Liver (tissue), 9 donors: ENCODE measurements around the gene COL4A1. TPM values are rescaled to one million over a fixed set of nuclear protein-coding genes. Genes with fewer than 3 reads are reported as not detected.

ENCODE experiments used
- DNase-seq: peaks from one replicate; pipeline ENCODE4 v3.0.0-alpha.2; 2017; ENCODE audit warnings: low spot score
- H3K27ac ChIP-seq, 2 donors: one replicate each; pipeline ENCODE4 v1.7.0; 2013; ENCODE audit warnings: inconsistent platforms in 2 of 2, low read length in 2 of 2, control low read depth in 1 of 2, low read depth in 1 of 2, mild to moderate bottlenecking in 1 of 2
- H3K27me3 ChIP-seq, 4 donors: one replicate each; pipeline versions ENCODE4 v1.6.1 to v1.7.0; 2013; ENCODE audit warnings: low read length in 3 of 4, inconsistent platforms in 1 of 4, mild to moderate bottlenecking in 1 of 4, moderate library complexity in 1 of 4; ENCODE audit not compliant: control insufficient read depth in 4 of 4, insufficient read depth in 4 of 4
- H3K36me3 ChIP-seq, 4 donors: one replicate each; pipeline versions ENCODE4 v1.6.1 to v1.7.0; 2013; ENCODE audit warnings: low read length in 3 of 4, mild to moderate bottlenecking in 3 of 4, low read depth in 1 of 4, moderate library complexity in 1 of 4; ENCODE audit not compliant: control insufficient read depth in 4 of 4, insufficient read depth in 3 of 4
- H3K4me1 ChIP-seq, 4 donors: one replicate each; pipeline versions ENCODE4 v1.6.1 to v1.7.0; 2013; ENCODE audit warnings: low read length in 3 of 4, mild to moderate bottlenecking in 3 of 4, moderate library complexity in 1 of 4; ENCODE audit not compliant: control insufficient read depth in 4 of 4, insufficient read depth in 4 of 4
- H3K4me3 ChIP-seq, 3 donors: one replicate each; pipeline versions ENCODE4 v1.6.1 to v1.7.0; 2013; ENCODE audit warnings: low read length in 3 of 3, control low read depth in 1 of 3, low read depth in 1 of 3, mild to moderate bottlenecking in 1 of 3
- H3K9ac ChIP-seq, 2 donors: one replicate each; pipeline ENCODE4 v1.7.0; 2013; ENCODE audit warnings: low read length in 2 of 2, mild to moderate bottlenecking in 2 of 2, moderate library complexity in 2 of 2, control low read depth in 1 of 2, low read depth in 1 of 2
- H3K9me3 ChIP-seq, 4 donors: one replicate each; pipeline versions ENCODE4 v1.6.1 to v1.7.0; 2013; ENCODE audit warnings: low read length in 3 of 4; ENCODE audit not compliant: control insufficient read depth in 4 of 4
- ATF3 ChIP-seq: IDR thresholded peaks from 2 replicates; pipeline ENCODE4 v1.6.1; 2016; ENCODE audit warnings: antibody characterized with exemption
- CTCF ChIP-seq: fragments of 150-350 bp; IDR thresholded peaks from 2 replicates; pipeline ENCODE4 v1.5.1; 2017; ENCODE audit warnings: improper control_type of control experiment, low read depth, low read length; ENCODE audit not compliant: missing input control
- FOXA1 ChIP-seq: IDR thresholded peaks from 2 replicates; pipeline ENCODE4 v1.6.1; 2016; ENCODE audit warnings: antibody characterized with exemption
- FOXA2 ChIP-seq: IDR thresholded peaks from 2 replicates; pipeline ENCODE4 v1.6.1; 2016; ENCODE audit warnings: antibody characterized with exemption
- GABPA ChIP-seq, 2 donors: IDR thresholded peaks in 1 of 2; conservative IDR thresholded peaks in 1 of 2; 2 replicates each; pipeline ENCODE4 v1.6.1; 2016; ENCODE audit warnings: antibody characterized with exemption in 2 of 2, mild to moderate bottlenecking in 1 of 2, moderate library complexity in 1 of 2
- HNF4A ChIP-seq, 2 donors: conservative IDR thresholded peaks; 2 replicates each; pipeline ENCODE4 v1.6.1; 2016; ENCODE audit warnings: antibody characterized with exemption in 2 of 2, mild to moderate bottlenecking in 2 of 2
- HNF4G ChIP-seq: IDR thresholded peaks from 2 replicates; pipeline ENCODE4 v1.6.1; 2016; ENCODE audit warnings: antibody characterized with exemption
- JUND ChIP-seq, 2 donors: IDR thresholded peaks; 2 replicates each; pipeline ENCODE4 v1.6.1; 2016; ENCODE audit warnings: antibody characterized with exemption in 2 of 2
- RAD21 ChIP-seq, 2 donors: IDR thresholded peaks; 2 replicates each; pipeline ENCODE4 v1.6.1; 2016; ENCODE audit warnings: antibody characterized with exemption in 2 of 2, mild to moderate bottlenecking in 2 of 2
- TAF1 ChIP-seq: conservative IDR thresholded peaks from 2 replicates; pipeline ENCODE4 v1.6.1; 2016; ENCODE audit warnings: antibody characterized with exemption, mild to moderate bottlenecking
- YY1 ChIP-seq: IDR thresholded peaks from 2 replicates; pipeline ENCODE4 v1.6.1; 2016; ENCODE audit warnings: antibody characterized with exemption, mild to moderate bottlenecking
- ZBTB33 ChIP-seq: IDR thresholded peaks from 2 replicates; pipeline ENCODE4 v1.6.1; 2016; ENCODE audit warnings: antibody characterized with exemption
- WGBS: extraction: QIAGEN DNeasy Blood & Tissue Kit; methylation state at CpG from one replicate; pipeline ENCODE4 v1.1.7; 2013; 5-methylcytosine and 5-hydroxymethylcytosine counted together
- polyA plus RNA-seq, 2 donors: library from polyadenylated mRNA; stranded (reverse) in 1 of 2; unstranded in 1 of 2; fragments of 200-250 nt in 1 of 2; fragments of >200 nt in 1 of 2; fragmentation: Nextera tagmentation in 1 of 2; extraction: Ambion mirVana in 1 of 2; gene quantifications; one replicate each; pipeline versions ENCODE4 v1.2.1 to v1.2.3, GENCODE V29; 2013 to 2015
- total RNA-seq, 2 donors: library from RNA; depleted of rRNA; stranded (reverse); fragments of >200 nt; gene quantifications; one replicate each; pipeline ENCODE4 v1.2.3, GENCODE V29; 2014
- TF ChIP-seq, protein P1 (sequence below): IDR thresholded peaks from 2 replicates; pipeline ENCODE4 v1.6.1; 2016; ENCODE audit warnings: antibody characterized with exemption, mild to moderate bottlenecking
- TF ChIP-seq, protein P2 (sequence below): IDR thresholded peaks from 2 replicates; pipeline ENCODE4 v1.6.1; 2016; ENCODE audit warnings: antibody characterized with exemption
- donor health status: healthy.
- donor health status: healthy.
- donor health status: healthy.
- donor health status: healthy.
- donor health status: healthy.

Gene COL4A1
- total and polyA plus RNA-seq, 4 donors, result 5.0 to 68.5 (median 37.9) TPM

GRCh38 chr13:110179857-110180147, 127.2 kb downstream of the COL4A1 start:
- no peak overlapping the region for H3K27ac ChIP-seq
- no peak overlapping the region for H3K9ac ChIP-seq
- H3K27me3 ChIP-seq, result no peaks in the 10 kb centered on the region
- no peak overlapping the region for H3K4me3 ChIP-seq
- H3K9me3 ChIP-seq, result no peaks in the 10 kb centered on the region
- DNase-seq, result no peak
- TF ChIP-seq HNF4G (no peak), RAD21 (IDR thresholded peaks at IDR 0.05) (no peak), CTCF (no peak)
- no peaks in the 10 kb centered on the region for H3K4me1 ChIP-seq
- 89% methylated on average over 1 of the region's 1 CpG for WGBS
- peaks cover 3 to 8% (median 4%) of the 10 kb centered on the region in 4 donors for H3K36me3 ChIP-seq

GRCh38 chr13:110179116-110179856, 127.7 kb downstream of the COL4A1 start:
- DNase-seq, result no peak
- Histone ChIP-seq H3K4me1 (no peaks in the 10 kb centered on the region), H3K9ac (no peak overlapping the region), H3K9me3 (no peaks in the 10 kb centered on the region), H3K27ac (no peak overlapping the region), H3K36me3 (peaks cover 3 to 9% (median 4%) of the 10 kb centered on the region in 4 donors), H3K4me3 (no peak overlapping the region), H3K27me3 (no peaks in the 10 kb centered on the region)
- TF ChIP-seq, protein P1, sequence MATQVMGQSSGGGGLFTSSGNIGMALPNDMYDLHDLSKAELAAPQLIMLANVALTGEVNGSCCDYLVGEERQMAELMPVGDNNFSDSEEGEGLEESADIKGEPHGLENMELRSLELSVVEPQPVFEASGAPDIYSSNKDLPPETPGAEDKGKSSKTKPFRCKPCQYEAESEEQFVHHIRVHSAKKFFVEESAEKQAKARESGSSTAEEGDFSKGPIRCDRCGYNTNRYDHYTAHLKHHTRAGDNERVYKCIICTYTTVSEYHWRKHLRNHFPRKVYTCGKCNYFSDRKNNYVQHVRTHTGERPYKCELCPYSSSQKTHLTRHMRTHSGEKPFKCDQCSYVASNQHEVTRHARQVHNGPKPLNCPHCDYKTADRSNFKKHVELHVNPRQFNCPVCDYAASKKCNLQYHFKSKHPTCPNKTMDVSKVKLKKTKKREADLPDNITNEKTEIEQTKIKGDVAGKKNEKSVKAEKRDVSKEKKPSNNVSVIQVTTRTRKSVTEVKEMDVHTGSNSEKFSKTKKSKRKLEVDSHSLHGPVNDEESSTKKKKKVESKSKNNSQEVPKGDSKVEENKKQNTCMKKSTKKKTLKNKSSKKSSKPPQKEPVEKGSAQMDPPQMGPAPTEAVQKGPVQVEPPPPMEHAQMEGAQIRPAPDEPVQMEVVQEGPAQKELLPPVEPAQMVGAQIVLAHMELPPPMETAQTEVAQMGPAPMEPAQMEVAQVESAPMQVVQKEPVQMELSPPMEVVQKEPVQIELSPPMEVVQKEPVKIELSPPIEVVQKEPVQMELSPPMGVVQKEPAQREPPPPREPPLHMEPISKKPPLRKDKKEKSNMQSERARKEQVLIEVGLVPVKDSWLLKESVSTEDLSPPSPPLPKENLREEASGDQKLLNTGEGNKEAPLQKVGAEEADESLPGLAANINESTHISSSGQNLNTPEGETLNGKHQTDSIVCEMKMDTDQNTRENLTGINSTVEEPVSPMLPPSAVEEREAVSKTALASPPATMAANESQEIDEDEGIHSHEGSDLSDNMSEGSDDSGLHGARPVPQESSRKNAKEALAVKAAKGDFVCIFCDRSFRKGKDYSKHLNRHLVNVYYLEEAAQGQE, result no peak
- no peak for TF ChIP-seq GABPA (IDR thresholded peaks at IDR 0.05 in 1 of 2, conservative IDR thresholded peaks at IDR 0.05 in 1 of 2)
- TF ChIP-seq FOXA1, result no peak
- TF ChIP-seq ZBTB33, result no peak
- TF ChIP-seq FOXA2, result no peak
- TF ChIP-seq, protein P2, sequence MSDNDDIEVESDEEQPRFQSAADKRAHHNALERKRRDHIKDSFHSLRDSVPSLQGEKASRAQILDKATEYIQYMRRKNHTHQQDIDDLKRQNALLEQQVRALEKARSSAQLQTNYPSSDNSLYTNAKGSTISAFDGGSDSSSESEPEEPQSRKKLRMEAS, result no peak
- TF ChIP-seq TAF1, result no peak
- no peak for TF ChIP-seq JUND (IDR thresholded peaks at IDR 0.05)
- TF ChIP-seq HNF4A (conservative IDR thresholded peaks at IDR 0.05), result no peak
- TF ChIP-seq YY1, result no peak
- TF ChIP-seq ATF3, result no peak
- TF ChIP-seq CTCF, result no peak
- WGBS, result 82% methylated on average over 16 of the region's 16 CpGs
